H1 (cell line): ENCODE results near the gene GOLGA7B. TPM values are rescaled to one million over a fixed set of nuclear protein-coding genes. Genes with fewer than 3 reads are reported as not detected.

Experiments used
- BACH1 ChIP-seq: IDR thresholded peaks from 2 replicates; pipeline ENCODE4 v1.6.1; 2012; ENCODE audit warnings: low read length, improper control_type of control experiment
- CHD7 ChIP-seq: fragments of 300-600 bp; sonication (generic); IDR thresholded peaks from 2 replicates; pipeline ENCODE4 v1.7.1; 2012; ENCODE audit warnings: low read length, moderate library complexity, mild to moderate bottlenecking, inconsistent platforms; ENCODE audit not compliant: insufficient replicate concordance
- GTF2F1 ChIP-seq: IDR thresholded peaks from 2 replicates; pipeline ENCODE4 v1.6.1; 2012; ENCODE audit warnings: low read depth, low read length, improper control_type of control experiment, borderline replicate concordance
- MAX ChIP-seq: IDR thresholded peaks from 2 replicates; pipeline ENCODE4 v1.6.1; 2012; ENCODE audit warnings: inconsistent platforms
- NRF1 ChIP-seq: IDR thresholded peaks from 2 replicates; pipeline ENCODE4 v1.6.1; 2011; ENCODE audit warnings: mild to moderate bottlenecking, low read depth, low read length, improper control_type of control experiment
- RXRA ChIP-seq: IDR thresholded peaks from 2 replicates; pipeline ENCODE4 v1.6.1; 2011; ENCODE audit warnings: low read depth, mild to moderate bottlenecking, low read length, moderate library complexity; ENCODE audit not compliant: insufficient read depth
- SAP30 ChIP-seq: fragments of 300-600 bp; sonication (generic); IDR thresholded peaks from 2 replicates; pipeline ENCODE4 v1.7.1; 2012; ENCODE audit warnings: low read length, moderate library complexity, mild to moderate bottlenecking, inconsistent platforms; ENCODE audit not compliant: insufficient read depth, insufficient replicate concordance
- SUZ12 ChIP-seq: fragments of 200-600 bp; sonication (generic); IDR thresholded peaks from 2 replicates; pipeline ENCODE4 v1.6.1; 2012; ENCODE audit warnings: mild to moderate bottlenecking, inconsistent platforms, low read length, moderate library complexity, mixed read lengths
- TAF7 ChIP-seq: optimal IDR thresholded peaks from 2 replicates; pipeline ENCODE3; 2011; ENCODE audit warnings: low read depth, mild to moderate bottlenecking, inconsistent platforms, low read length, moderate library complexity, borderline replicate concordance
- polyA plus RNA-seq, 7 experiments: library from polyadenylated mRNA; depleted of rRNA in 3 of 7; stranded (reverse) in 5 of 7; unstranded in 2 of 7; fragments of >200 nt in 5 of 7; fragments of 200-250 nt in 2 of 7; gene quantifications; 1 replicate in 5 of 7; 2 replicates in 1 of 7; 4 replicates in 1 of 7; pipeline versions ENCODE4 v1.2.1 to v1.2.3, GENCODE V29; 2011 to 2013; ENCODE audit warnings: missing spikeins in 2 of 7, mixed read lengths in 2 of 7
- total RNA-seq: library from RNA; stranded (reverse); fragmentation: NEBNext Ultra II Directional; extraction: Animal tissue kit (Norgen Biotek cat#: 25700); gene quantifications from 2 replicates; pipeline ENCODE4 v1.2.1, GENCODE V29; 2021

GOLGA7B gene
- total and polyA plus RNA-seq, 2 of the 8 experiments (the other 6 are each of a cell fraction or from before 2014, with no cell fraction given): 0.04 to 0.14 TPM

GRCh38 chr10:97898429-97898828, 48.8 kb downstream of the GOLGA7B start (continued):
- no peak for TF ChIP-seq CHD7
- TF ChIP-seq TAF7: no peak
- TF ChIP-seq NRF1: no peak
- TF ChIP-seq BACH1: no peak
- no peak for TF ChIP-seq MAX
- TF ChIP-seq SAP30: no peak
- TF ChIP-seq RXRA: no peak
- no peak for TF ChIP-seq GTF2F1
- no peak for TF ChIP-seq SUZ12
